ENCODE measurements around the gene HYDIN. TPM values are rescaled to one million over a fixed set of nuclear protein-coding genes. Genes with fewer than 3 reads are reported as not detected.
"Not testable (repeated sequence)": the region's sequence is repeated elsewhere in the genome, so short reads cannot be mapped to it uniquely, and the experiment has no call there.

HYDIN gene
- total and polyA plus RNA-seq, 4 experiments from 2014 or later, result not detected

- H3K27ac Mint-ChIP-seq; H3K27me3 ChIP-seq (ENCODE audit: insufficient read depth, low read length); H3K9me3 ChIP-seq (ENCODE audit: control insufficient read depth in 1 of 2, low read length in 2 of 2); DNase-seq; H3K4me1 ChIP-seq (ENCODE audit: insufficient read depth, low read length); H3K36me3 Mint-ChIP-seq; H3K36me3 ChIP-seq (ENCODE audit: insufficient read depth, low read length); H3K27me3 Mint-ChIP-seq; POLR2A ChIA-PET (ENCODE audit: partially characterized antibody); intact Hi-C loops (cut with micrococcal nuclease); H3K4me1 Mint-ChIP-seq; H3K27ac ChIP-seq (ENCODE audit: low read depth, low read length); H3K4me3 ChIP-seq (ENCODE audit: low read length in 2 of 2); CTCF ChIA-PET (ENCODE audit: partially characterized antibody); H3K9me3 Mint-ChIP-seq; H3K4me3 Mint-ChIP-seq: not testable (repeated sequence)
Measured at GRCh38 chr16:70936781-70937525, 293.6 kb downstream of the HYDIN start.

- H3K4me3 ChIP-seq (ENCODE audit: low read length in 2 of 2); H3K4me1 Mint-ChIP-seq; H3K36me3 Mint-ChIP-seq; H3K9me3 ChIP-seq (ENCODE audit: control insufficient read depth in 1 of 2, low read length in 2 of 2); H3K4me3 Mint-ChIP-seq; H3K27me3 Mint-ChIP-seq; intact Hi-C loops (cut with micrococcal nuclease); DNase-seq; H3K27ac ChIP-seq (ENCODE audit: low read depth, low read length); H3K36me3 ChIP-seq (ENCODE audit: insufficient read depth, low read length); H3K27me3 ChIP-seq (ENCODE audit: insufficient read depth, low read length); H3K4me1 ChIP-seq (ENCODE audit: insufficient read depth, low read length); H3K9me3 Mint-ChIP-seq; CTCF ChIA-PET (ENCODE audit: partially characterized antibody); POLR2A ChIA-PET (ENCODE audit: partially characterized antibody); H3K27ac Mint-ChIP-seq: not testable (repeated sequence)
Measured at GRCh38 chr16:70935325-70935724, 295.2 kb downstream of the HYDIN start.

DNA sequence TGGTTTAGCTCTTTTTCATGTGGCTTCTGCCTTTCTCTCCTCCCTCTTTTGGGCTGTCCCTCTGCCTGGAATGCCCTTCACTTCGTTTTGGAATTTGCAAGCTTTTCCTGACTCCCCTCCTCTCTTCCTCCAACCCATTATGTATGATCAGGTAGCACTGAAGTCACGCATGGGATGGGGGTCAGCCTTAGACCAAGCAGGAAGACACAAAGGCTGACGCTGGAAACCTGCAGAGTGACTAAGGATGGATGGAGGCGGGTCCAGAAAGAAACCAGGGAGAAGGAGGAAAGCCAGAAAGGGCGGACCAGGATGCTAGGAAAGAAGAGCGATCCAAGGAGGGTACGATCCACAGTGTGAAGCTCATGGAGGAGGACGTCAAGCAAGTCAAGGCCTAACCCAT, 296.8 kb downstream of the HYDIN start:
- H3K36me3 ChIP-seq (ENCODE audit: insufficient read depth, low read length); H3K27me3 ChIP-seq (ENCODE audit: insufficient read depth, low read length); H3K4me3 ChIP-seq (ENCODE audit: low read length in 2 of 2); POLR2A ChIA-PET (ENCODE audit: partially characterized antibody); H3K4me3 Mint-ChIP-seq; intact Hi-C loops (cut with micrococcal nuclease); H3K9me3 Mint-ChIP-seq; H3K27me3 Mint-ChIP-seq; DNase-seq; H3K4me1 ChIP-seq (ENCODE audit: insufficient read depth, low read length); H3K27ac Mint-ChIP-seq; H3K9me3 ChIP-seq (ENCODE audit: control insufficient read depth in 1 of 2, low read length in 2 of 2); H3K4me1 Mint-ChIP-seq; CTCF ChIA-PET (ENCODE audit: partially characterized antibody); H3K27ac ChIP-seq (ENCODE audit: low read depth, low read length); H3K36me3 Mint-ChIP-seq: not testable (repeated sequence)

DNA sequence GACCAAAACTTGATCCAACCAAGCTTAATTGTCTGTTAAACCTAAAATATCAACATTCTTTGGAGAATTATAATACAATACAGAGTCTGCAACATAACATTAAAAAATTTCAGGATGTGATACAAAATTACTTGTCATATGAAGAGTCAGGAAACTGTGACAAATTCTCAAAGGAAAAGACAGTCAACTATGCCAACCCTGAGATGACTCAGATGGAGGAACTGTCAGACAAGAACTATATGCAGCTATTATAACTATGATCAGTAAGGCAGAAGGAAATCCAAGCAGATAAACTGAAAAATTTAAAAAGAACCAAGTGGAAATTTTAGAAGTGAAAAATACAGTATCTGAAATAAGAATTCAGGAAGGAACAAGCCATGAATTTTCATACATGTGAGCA, 299.8 kb downstream of the HYDIN start:
- H3K4me1 ChIP-seq (ENCODE audit: insufficient read depth, low read length); CTCF ChIA-PET (ENCODE audit: partially characterized antibody); H3K9me3 Mint-ChIP-seq; H3K9me3 ChIP-seq (ENCODE audit: control insufficient read depth in 1 of 2, low read length in 2 of 2); H3K27ac ChIP-seq (ENCODE audit: low read depth, low read length); H3K27ac Mint-ChIP-seq; H3K36me3 Mint-ChIP-seq; POLR2A ChIA-PET (ENCODE audit: partially characterized antibody); H3K27me3 Mint-ChIP-seq; H3K4me3 Mint-ChIP-seq; intact Hi-C loops (cut with micrococcal nuclease); H3K36me3 ChIP-seq (ENCODE audit: insufficient read depth, low read length); DNase-seq; H3K27me3 ChIP-seq (ENCODE audit: insufficient read depth, low read length); H3K4me3 ChIP-seq (ENCODE audit: low read length in 2 of 2); H3K4me1 Mint-ChIP-seq: not testable (repeated sequence)

DNA sequence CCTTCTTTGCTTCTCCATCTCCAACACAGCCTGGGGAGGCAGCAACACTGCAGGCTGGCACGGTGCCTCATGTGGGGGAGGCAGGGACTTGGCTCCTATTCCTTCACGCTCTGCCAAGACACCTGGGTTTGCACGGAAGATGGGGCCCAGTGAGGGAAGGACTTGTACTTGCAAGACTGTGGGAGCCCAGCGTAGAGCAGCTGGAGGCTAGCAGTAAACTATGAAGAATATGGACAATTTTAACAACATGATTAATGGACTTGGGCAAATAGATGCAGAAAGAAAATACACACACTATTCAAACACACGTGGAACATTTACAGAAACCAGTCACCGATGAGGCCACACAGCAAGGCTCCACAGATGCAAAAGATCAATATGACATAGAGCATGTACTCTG, 308.4 kb downstream of the HYDIN start:
- intact Hi-C loops (cut with micrococcal nuclease); H3K36me3 ChIP-seq (ENCODE audit: insufficient read depth, low read length); H3K27me3 ChIP-seq (ENCODE audit: insufficient read depth, low read length); CTCF ChIA-PET (ENCODE audit: partially characterized antibody); H3K36me3 Mint-ChIP-seq; H3K4me1 ChIP-seq (ENCODE audit: insufficient read depth, low read length); H3K9me3 ChIP-seq (ENCODE audit: control insufficient read depth in 1 of 2, low read length in 2 of 2); POLR2A ChIA-PET (ENCODE audit: partially characterized antibody); H3K27ac ChIP-seq (ENCODE audit: low read depth, low read length); DNase-seq; H3K27ac Mint-ChIP-seq; H3K27me3 Mint-ChIP-seq; H3K4me3 ChIP-seq (ENCODE audit: low read length in 2 of 2); H3K4me3 Mint-ChIP-seq; H3K9me3 Mint-ChIP-seq; H3K4me1 Mint-ChIP-seq: not testable (repeated sequence)

DNA sequence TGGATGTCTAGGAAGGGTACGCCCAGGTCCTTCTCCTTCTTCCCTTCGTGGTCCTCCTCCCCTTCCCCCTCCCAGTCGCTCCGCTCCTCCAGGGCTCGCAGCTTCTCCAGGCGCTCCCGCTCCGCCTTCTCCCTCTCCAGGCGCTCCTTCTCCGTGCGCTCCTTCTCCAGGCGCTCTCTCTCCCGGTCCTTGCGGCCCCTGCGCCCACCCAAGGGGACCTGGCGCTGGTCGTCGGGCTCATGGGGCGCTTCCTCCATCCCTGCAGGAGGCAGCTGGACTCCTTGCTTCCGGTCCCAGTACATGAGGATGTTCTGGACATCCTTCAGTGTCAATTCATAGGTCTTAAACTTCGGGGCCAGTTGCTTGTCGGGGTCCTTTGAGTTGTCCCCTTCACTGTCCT, 309.9 kb downstream of the HYDIN start:
- CTCF ChIA-PET (ENCODE audit: partially characterized antibody); H3K27ac Mint-ChIP-seq; H3K4me3 ChIP-seq (ENCODE audit: low read length in 2 of 2); H3K27ac ChIP-seq (ENCODE audit: low read depth, low read length); H3K27me3 ChIP-seq (ENCODE audit: insufficient read depth, low read length); H3K36me3 ChIP-seq (ENCODE audit: insufficient read depth, low read length); H3K9me3 Mint-ChIP-seq; H3K9me3 ChIP-seq (ENCODE audit: control insufficient read depth in 1 of 2, low read length in 2 of 2); intact Hi-C loops (cut with micrococcal nuclease); H3K4me1 ChIP-seq (ENCODE audit: insufficient read depth, low read length); H3K4me1 Mint-ChIP-seq; H3K27me3 Mint-ChIP-seq; H3K4me3 Mint-ChIP-seq; H3K36me3 Mint-ChIP-seq; POLR2A ChIA-PET (ENCODE audit: partially characterized antibody); DNase-seq: not testable (repeated sequence)

DNA sequence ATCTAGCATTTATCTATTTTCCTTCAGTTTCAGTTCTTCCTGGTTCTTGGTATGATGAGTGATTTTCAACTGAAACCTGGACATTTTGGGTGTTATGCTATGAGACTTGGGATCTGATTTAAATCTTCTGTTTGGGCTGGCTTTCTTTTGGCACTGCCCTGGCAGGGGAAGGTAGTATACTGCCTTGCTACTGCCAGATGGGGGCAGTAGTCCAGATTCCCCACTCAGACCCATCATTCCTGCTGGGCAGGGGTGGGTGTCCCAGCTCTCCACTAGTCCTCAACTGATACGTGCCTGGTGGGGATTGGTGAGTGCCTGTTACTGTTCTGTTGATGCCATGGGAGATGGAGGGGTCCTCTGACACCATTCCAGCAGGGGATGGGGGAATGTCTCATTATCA, 342.3 kb downstream of the HYDIN start:
- H3K4me3 ChIP-seq (ENCODE audit: low read length in 2 of 2); H3K9me3 ChIP-seq (ENCODE audit: control insufficient read depth in 1 of 2, low read length in 2 of 2); H3K4me1 ChIP-seq (ENCODE audit: insufficient read depth, low read length); H3K27ac Mint-ChIP-seq; H3K27me3 Mint-ChIP-seq; H3K9me3 Mint-ChIP-seq; CTCF ChIA-PET (ENCODE audit: partially characterized antibody); H3K4me1 Mint-ChIP-seq; H3K36me3 Mint-ChIP-seq; H3K27ac ChIP-seq (ENCODE audit: low read depth, low read length); H3K4me3 Mint-ChIP-seq; H3K27me3 ChIP-seq (ENCODE audit: insufficient read depth, low read length); intact Hi-C loops (cut with micrococcal nuclease); H3K36me3 ChIP-seq (ENCODE audit: insufficient read depth, low read length); DNase-seq; POLR2A ChIA-PET (ENCODE audit: partially characterized antibody): not testable (repeated sequence)

DNA sequence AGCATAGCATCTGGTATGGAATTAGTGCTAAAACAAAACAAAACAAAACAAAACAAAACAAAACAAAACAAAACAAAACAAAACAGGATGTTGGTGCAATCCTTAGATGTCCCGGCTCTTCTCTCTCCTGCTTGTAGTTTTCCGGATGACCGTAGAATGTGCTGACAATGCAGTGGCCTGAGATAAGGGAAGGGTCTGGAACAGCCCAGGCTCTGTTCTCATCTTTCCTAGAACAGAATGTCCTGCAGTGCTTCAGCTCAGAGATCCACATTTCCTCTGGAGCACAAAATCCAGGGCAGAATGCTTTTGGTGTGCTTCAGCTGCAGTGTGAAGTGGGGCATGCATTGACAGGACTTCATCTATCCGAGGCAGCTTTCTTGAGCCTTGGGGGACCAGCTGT, 345.9 kb downstream of the HYDIN start:
- H3K36me3 ChIP-seq (ENCODE audit: insufficient read depth, low read length); H3K9me3 Mint-ChIP-seq; H3K27ac Mint-ChIP-seq; H3K4me1 ChIP-seq (ENCODE audit: insufficient read depth, low read length); intact Hi-C loops (cut with micrococcal nuclease); H3K9me3 ChIP-seq (ENCODE audit: control insufficient read depth in 1 of 2, low read length in 2 of 2); H3K36me3 Mint-ChIP-seq; CTCF ChIA-PET (ENCODE audit: partially characterized antibody); H3K27me3 Mint-ChIP-seq; POLR2A ChIA-PET (ENCODE audit: partially characterized antibody); H3K4me3 ChIP-seq (ENCODE audit: low read length in 2 of 2); H3K27me3 ChIP-seq (ENCODE audit: insufficient read depth, low read length); H3K4me1 Mint-ChIP-seq; H3K4me3 Mint-ChIP-seq; H3K27ac ChIP-seq (ENCODE audit: low read depth, low read length); DNase-seq: not testable (repeated sequence)

Measured in CD4-positive, alpha-beta memory T cell (primary cell).